Measurements from ENCODE around the gene TRIM67.

DNA sequence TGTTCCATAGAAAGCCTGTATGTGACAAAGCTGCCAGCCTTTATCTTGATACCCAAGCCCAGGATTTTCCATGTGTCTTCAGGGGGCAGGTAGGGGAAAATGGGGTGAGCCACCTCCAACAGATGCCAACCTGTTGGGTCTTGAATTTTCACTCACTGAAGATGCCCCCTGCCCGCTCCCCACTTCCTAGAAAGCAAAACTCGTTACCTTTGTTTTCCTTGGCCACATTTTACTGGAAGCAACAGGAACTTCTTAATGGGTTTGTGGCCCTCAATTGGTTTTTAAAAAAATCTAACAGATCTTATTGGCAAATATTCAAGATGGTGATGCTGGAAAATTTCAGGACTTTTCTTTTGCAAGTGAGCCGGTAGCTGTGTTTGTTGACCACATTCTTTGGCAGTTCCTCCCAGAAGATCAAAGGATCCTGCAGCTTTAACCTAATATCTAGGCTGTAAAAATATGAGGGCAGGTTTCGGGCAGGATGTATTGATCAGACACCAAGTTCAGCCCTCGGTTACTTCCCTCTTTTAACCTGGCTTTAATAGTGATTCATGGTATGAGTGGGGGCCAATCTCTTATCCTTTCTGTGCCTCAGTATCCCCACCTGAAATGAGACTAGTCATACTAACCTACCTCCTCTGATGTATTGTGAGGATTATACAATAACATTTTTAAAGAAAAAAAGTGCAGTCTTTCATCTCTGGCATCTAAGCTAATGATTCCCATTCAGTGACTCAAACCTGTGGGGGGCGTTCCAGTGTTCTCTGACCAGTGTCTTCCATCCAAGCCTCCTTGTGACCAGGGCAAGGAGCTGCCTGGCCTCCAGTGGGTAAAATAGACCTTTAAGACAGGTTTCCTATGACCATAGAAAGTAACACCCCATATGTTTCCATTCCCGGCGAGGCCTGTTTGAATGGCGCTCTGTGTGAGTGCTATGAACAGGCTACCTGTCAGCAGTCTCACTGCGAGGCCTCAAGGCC, 57.9 kb downstream of the TRIM67 start:
- TF ChIP-seq KLF7 (tag by site-specific recombination; IDR thresholded peaks at IDR 0.05; ENCODE audit: borderline replicate concordance) (no peak), YY1 (tag by site-specific recombination; IDR thresholded peaks at IDR 0.05) (no peak), ZBTB20 (tag by site-specific recombination; IDR thresholded peaks at IDR 0.05) (no peak), ZNF707 (tag by site-specific recombination; IDR thresholded peaks at IDR 0.05) (no peak), ZNF24 (tag by site-specific recombination; IDR thresholded peaks at IDR 0.05) (no peak)
- TF ChIP-seq, protein P1, sequence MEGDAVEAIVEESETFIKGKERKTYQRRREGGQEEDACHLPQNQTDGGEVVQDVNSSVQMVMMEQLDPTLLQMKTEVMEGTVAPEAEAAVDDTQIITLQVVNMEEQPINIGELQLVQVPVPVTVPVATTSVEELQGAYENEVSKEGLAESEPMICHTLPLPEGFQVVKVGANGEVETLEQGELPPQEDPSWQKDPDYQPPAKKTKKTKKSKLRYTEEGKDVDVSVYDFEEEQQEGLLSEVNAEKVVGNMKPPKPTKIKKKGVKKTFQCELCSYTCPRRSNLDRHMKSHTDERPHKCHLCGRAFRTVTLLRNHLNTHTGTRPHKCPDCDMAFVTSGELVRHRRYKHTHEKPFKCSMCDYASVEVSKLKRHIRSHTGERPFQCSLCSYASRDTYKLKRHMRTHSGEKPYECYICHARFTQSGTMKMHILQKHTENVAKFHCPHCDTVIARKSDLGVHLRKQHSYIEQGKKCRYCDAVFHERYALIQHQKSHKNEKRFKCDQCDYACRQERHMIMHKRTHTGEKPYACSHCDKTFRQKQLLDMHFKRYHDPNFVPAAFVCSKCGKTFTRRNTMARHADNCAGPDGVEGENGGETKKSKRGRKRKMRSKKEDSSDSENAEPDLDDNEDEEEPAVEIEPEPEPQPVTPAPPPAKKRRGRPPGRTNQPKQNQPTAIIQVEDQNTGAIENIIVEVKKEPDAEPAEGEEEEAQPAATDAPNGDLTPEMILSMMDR (tag by site-specific recombination; IDR thresholded peaks at IDR 0.05), result no peak
- TF ChIP-seq, protein P2, sequence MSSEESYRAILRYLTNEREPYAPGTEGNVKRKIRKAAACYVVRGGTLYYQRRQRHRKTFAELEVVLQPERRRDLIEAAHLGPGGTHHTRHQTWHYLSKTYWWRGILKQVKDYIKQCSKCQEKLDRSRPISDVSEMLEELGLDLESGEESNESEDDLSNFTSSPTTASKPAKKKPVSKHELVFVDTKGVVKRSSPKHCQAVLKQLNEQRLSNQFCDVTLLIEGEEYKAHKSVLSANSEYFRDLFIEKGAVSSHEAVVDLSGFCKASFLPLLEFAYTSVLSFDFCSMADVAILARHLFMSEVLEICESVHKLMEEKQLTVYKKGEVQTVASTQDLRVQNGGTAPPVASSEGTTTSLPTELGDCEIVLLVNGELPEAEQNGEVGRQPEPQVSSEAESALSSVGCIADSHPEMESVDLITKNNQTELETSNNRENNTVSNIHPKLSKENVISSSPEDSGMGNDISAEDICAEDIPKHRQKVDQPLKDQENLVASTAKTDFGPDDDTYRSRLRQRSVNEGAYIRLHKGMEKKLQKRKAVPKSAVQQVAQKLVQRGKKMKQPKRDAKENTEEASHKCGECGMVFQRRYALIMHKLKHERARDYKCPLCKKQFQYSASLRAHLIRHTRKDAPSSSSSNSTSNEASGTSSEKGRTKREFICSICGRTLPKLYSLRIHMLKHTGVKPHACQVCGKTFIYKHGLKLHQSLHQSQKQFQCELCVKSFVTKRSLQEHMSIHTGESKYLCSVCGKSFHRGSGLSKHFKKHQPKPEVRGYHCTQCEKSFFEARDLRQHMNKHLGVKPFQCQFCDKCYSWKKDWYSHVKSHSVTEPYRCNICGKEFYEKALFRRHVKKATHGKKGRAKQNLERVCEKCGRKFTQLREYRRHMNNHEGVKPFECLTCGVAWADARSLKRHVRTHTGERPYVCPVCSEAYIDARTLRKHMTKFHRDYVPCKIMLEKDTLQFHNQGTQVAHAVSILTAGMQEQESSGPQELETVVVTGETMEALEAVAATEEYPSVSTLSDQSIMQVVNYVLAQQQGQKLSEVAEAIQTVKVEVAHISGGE (tag by site-specific recombination; conservative IDR thresholded peaks at IDR 0.05; ENCODE audit: low read depth), result no peak
- TF ChIP-seq, protein P3, sequence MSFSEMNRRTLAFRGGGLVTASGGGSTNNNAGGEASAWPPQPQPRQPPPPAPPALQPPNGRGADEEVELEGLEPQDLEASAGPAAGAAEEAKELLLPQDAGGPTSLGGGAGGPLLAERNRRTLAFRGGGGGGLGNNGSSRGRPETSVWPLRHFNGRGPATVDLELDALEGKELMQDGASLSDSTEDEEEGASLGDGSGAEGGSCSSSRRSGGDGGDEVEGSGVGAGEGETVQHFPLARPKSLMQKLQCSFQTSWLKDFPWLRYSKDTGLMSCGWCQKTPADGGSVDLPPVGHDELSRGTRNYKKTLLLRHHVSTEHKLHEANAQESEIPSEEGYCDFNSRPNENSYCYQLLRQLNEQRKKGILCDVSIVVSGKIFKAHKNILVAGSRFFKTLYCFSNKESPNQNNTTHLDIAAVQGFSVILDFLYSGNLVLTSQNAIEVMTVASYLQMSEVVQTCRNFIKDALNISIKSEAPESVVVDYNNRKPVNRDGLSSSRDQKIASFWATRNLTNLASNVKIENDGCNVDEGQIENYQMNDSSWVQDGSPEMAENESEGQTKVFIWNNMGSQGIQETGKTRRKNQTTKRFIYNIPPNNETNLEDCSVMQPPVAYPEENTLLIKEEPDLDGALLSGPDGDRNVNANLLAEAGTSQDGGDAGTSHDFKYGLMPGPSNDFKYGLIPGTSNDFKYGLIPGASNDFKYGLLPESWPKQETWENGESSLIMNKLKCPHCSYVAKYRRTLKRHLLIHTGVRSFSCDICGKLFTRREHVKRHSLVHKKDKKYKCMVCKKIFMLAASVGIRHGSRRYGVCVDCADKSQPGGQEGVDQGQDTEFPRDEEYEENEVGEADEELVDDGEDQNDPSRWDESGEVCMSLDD (tag by site-specific recombination; IDR thresholded peaks at IDR 0.05), result no peak
